AML-193 (cell line): ENCODE measurements around the gene ATP9B.

Source experiments
- DNase-seq, 2 experiments: peaks; one replicate each; lab custom pipeline; 2025; lab: John Stamatoyannopoulos, UW

The ATP9B gene

DNA sequence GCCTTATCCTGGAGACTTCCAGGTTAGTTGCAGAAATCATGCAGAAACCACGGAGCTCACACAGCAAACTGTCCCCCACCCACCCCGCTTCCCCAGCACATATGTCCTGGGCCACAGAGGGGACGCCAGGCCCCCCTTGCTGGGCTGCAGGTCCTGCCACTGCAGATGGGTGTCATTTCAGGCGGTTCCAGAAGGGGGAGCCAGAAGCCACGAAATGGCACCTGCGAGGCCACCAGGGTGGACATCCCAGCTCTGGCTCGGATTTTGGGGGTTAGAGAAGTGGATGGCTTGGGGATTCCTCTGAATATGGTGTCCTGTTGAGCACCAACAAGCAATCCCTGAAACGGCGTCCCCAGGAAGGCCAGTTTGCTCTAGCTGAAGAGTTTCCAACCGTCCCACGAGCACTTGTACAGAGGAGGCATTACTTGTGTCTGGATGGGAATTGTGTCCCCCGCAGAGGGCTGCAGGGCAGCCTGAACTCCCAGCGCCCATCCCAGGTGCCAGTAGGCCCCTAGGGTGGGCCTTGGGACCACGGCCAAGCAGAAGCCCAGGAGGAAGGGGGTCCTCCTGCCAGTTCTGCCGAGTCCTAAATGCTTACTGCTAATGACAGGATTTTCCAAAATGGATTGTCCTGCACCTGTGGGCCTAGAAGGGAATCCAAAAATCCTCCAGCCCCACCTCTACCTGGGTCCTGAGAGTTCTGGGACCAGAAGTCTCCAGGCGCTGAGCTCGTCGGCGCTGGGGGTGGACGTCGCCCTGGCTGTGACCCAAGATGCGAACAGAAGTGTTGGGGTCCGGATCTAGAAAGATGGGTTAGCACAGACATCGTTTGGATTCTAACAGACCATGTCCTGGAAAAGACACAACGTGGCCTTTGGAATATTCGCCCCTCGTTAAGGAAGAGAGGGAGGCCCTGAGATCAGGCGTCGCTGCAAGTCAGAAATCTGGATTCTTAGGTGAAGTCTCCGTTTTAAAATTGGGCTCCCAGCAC lies 311.9 kb downstream of the ATP9B start:
- DNase-seq, result peak; percentile 18 to 36

DNA sequence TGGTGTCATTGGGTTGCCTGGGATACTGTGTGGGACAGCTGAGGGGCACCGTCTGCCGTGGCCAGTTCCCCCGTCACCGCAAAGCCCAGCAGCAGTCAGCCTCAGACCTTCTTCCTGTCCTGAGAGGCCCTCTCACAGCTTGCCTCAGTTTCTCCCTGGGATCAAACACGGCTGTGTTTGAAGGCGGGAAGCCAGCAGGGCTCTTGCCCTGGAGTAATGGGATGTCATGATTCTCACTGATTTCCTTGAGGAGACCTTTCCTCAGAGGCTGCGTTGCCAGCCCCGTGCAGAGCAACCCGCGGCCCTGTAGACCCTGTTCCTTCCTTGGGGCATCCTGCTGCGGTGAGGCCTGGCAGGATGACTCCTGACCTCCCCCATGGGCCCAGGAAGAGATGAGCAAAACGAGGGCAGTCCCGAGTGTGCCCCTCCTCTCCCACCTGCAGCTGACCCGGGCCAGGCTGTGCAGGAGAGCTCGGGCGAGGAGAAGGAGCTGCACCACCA lies 312.7 kb downstream of the ATP9B start:
- DNase-seq, result no peak

DNA sequence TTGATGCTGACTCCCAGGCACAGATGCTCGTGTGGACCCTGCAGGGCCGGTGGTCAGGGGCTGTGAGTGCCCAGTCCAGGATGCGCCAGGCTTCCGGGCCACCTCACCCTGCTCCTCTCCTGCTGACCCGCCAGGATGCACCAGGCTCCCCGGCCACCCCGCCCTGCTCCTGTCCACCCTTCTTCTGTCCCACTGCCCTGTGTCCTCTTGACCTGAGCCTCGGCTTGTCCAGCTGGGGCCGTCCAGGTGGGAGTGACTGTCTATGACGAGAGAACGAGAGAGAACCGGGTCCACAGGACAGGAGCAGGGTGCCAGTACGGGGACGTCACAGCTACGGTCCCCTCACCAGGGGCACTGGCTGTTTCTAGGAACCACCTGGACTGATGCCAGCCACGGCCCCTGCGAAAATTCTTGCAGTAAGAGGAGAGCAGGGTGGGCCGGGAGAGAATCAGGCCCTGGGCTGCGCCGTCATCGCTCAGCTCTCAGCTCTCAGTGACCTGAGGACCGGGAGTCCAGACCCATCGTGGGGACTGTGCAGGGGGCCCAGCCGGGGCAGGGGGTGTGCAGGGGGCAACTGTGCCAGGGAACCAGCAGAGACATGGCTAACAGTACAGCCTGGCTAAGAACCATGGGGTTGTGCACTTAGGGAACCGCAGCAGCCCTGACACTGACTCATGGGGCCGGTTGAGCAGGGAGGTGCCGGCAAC lies 313.6 kb downstream of the ATP9B start:
- DNase-seq, result no peak

DNA sequence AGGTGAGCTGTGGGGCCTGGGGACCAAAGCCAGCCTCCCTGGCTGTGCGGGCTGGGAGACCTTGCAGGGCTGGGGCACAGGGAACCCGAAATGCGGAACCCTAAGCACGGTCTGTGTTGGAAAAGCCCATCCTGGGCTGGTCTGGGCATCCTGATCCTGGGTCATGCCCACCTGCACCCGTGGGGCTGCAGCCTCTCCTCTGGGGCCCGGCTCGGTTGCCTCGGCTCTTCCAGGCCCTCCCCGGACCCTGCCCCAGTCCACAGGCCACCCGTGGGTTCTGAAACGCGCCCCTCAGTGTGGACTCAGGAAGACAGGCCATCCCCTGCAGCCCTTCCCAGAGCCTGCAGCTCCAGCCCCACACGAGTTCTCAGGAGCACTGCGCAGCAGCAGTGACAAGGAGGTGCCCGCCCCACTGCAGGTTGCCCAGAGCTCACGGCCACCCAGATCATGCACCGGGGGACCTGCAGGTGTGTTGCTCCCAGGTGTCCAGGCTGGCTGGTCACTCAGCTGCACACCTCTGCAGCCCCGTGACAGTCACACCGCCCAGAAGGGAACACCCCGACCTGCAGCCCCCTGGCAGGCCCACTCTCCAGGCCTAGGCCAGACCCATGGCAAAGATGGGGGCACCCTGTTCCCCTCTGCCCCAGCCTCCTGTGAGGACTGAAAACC lies 314.3 kb downstream of the ATP9B start:
- DNase-seq, result no peak

DNA sequence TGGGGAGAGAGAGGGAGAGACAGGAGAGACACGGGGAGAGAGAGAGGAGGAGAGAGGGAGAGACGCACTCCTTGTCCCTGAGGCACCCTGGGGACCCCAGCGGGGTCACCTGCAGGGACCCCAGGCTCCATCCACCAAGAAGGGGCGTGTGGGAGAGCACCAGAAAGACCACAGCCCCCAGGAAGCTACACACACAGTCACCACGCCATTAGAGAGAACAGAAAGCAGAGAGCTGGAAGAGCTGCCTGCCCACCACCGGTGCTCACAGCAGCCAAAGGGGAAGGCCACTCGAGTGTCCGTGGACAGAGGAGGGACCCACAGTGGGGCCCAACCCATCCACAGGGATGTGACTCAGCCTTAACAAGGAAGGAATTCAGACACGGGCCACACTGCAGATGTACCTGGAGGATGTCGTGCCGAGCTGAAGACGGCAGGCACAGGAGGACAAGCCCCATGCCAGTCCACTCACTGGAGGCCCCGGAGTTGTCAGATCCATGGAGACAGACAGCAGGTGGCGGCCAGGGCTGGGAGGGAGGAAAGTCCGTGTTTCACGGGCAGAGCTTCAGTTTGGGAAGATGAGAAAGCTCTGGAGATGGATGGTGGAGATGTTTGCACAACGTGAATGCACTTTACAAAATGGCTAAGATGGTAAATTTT lies 315.1 kb downstream of the ATP9B start:
- DNase-seq, result no peak

DNA sequence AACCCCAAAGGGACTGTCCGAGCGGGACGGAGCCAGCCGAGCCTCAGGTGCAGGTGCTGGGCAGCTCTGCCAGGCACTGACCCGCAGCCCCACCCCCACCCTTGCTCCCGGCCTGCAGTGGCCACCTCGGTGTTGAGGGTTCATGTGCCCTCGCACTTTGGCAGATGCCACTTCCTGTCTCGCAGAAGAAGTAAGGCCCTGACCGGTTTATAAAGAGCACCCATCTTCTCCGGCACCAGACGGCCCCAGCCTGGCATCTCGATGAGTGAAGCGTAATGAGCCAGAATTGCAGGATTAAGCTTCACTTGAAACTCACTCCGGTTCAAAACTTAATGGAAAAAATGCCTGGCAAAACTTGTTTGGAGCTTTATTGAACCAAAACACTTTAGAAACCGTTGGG lies 315.6 kb downstream of the ATP9B start:
- DNase-seq, result no peak

DNA sequence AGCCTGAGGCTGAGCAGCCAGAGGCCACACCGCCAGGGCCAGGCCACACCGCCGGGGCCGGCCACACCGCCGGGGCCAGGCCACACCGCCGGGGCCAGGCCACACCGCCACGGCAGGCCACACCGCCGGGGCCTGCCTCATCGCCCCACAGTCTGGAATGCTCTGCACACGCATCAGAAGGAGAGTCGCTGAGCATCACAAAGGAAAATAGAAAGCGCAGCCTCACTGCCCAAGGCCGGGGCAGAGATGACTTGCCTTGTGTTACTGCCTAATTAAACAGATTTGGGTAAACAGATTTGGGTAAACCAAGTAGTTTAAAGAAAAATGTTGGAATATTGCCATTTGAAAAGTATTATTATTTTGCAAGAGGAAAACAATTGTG lies 316.1 kb downstream of the ATP9B start:
- DNase-seq, result no peak

DNA sequence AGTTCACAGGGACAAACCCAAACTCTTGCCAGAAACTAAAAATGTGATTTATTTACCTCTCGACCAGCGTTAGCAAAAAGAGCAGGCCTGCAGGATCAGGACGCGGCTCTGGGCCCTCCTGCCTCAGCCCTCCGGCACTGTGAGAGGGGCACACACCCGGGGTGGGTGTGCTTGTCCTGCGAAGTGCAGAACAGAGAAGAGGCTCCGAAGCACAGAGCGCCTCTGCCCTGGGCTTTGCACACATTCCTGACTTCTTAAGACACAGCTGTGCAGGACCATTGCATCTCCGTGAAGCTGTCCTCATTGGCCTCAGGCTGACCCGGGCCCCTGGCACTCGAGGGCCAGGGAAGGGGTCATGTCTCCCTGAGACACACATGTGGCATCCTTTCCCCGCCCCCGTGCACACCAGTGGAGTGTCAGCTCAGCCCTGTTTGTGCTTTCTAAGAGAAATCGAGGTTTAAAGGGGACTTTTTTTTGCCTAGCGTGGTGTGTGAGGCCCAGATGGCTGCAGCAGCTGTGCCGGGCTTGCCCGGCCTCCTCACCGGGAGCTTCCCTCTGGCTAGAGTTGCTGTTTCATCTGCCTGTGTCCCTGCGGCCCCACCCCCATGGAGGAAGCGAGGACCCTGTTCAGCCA lies 316.6 kb downstream of the ATP9B start:
- no peak for DNase-seq

DNA sequence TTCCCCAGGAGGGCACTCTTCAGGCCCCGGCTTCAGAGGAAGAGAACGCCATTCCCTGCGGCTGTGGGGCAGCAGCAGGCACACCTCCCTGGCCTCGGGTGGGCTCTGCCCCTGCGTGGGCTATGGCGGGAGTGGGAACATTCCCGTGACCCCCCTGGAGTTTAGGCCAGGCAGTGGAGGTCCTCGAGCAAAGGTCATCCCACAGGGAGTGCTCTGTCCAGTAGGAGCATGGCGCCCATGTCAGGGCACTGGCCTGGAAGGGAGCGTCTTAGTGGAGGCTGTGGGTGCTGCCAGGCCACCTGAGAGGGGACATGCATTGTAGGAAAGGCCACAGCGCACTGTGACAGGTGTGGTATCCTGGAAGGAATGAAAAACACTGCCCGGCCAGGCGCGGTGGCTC lies 317.4 kb downstream of the ATP9B start:
- DNase-seq, result no peak

DNA sequence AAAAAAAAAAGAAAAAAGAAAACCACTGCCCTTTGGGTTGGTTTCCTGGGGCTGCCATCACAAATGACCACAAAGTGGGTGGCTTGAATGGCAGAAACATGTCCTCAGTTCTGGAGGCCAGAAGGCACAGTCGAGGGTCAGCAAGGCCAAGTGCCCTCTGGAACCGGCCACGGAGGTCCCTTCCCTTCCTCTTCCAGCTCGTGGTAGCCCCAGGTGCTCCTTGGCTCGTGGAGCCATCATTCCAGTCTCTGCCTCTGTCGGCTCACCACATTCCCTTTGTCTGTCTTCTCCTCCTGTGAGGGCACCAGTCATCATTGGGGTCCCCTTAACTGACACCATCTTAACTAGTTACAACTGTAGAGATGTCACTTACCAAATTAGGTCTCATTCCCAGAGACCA lies 318.0 kb downstream of the ATP9B start:
- DNase-seq, result no peak

DNA sequence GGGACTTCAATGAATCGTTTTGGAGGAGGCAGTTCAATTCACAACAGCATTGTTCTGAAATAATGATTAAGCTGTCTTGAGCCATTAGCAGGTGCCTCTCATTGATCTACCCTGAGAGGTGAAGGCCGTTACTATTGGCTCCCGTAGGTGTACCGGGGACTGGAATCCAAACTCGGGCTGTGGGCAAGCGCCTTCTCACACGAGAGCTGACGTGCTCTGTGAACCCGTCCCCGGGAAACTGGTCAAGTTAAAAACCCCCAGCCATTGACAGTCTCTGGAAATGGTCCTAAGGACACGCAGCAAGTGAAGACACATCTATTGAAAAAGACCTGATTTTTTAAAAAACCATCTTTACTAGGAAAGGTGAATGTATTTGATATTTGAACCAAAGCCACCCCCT lies 318.4 kb downstream of the ATP9B start:
- DNase-seq, result no peak

DNA sequence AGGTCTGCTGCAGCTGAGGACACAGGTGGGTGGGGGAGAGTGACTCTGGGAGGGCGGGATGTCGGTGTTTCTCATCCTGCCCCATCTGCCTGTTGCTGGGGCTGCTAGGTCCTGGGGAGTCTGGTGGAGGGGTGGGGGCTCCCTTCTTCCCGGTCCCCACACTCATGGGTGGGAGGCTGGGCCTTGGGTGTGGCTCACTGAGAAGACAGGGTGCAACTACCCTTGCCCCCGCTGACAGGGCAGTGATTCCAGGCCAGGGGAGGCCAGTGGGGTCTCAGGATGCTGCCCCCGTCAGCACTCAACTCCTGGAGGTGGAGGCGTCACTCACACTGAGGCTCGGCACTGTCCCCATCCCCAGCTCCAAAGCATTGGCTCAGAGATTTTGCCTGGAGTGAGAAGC lies 318.8 kb downstream of the ATP9B start:
- DNase-seq, result no peak

DNA sequence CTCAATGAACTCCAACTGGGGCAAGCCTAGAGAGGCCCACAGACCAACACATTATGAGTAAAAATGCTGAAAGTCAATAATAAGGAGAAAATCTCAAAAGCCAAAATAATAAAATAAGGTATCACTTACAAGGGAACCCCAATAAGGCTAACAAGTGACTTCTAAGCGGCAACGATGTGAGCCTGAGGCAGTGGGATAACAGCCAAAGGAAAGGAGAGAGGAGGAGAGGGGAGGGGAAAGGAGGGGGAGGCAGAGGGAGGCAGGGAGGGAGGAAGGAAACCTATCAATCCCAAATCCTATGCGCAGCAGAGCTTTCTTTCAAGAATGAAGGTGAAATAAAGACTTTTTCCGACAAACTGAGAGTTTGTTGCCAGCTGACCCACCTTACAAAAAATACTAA lies 320.5 kb downstream of the ATP9B start:
- no peak for DNase-seq

DNA sequence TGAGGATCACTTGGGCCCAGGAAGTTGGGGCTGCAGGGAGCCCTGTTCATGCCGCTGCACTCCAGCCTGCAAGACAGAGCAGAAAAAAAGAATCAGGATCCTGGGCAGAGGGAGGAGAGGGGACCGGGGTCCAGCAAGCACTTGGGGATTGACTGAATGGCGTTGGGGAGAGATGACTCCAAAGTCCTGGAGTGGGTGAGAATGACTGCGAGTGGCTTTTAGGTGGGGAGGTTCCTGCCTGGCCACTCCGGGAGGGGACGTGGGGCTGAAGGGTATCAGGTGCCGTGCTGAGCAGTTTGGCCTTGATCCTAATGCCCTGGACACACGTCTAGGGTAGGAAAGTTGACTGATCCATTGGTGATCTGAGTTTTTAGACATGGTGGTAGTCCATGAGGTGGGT lies 323.0 kb downstream of the ATP9B start:
- no peak for DNase-seq

DNA sequence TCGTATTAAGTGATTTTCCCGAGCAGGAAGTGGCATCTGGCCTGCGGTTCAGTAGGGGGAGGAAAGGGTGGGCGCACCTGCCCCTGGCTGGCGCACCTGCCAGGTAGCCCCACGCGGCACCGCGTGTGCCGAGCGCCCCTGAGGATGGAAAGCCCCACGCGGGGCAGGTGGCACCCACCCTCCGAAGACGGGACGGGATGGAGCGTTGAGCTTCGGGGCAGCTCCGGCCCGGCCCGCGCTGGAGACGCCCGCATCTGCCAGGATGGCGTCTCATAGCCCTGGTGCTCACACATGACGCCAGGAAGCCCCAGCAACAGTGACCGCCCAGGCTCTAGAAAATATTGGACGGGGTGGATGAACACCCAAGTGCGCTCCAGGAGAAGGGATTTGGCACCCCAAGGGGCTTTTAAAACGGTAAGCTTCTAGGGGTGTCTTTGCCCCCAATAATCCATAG lies 324.0 kb downstream of the ATP9B start:
- no peak for DNase-seq

DNA sequence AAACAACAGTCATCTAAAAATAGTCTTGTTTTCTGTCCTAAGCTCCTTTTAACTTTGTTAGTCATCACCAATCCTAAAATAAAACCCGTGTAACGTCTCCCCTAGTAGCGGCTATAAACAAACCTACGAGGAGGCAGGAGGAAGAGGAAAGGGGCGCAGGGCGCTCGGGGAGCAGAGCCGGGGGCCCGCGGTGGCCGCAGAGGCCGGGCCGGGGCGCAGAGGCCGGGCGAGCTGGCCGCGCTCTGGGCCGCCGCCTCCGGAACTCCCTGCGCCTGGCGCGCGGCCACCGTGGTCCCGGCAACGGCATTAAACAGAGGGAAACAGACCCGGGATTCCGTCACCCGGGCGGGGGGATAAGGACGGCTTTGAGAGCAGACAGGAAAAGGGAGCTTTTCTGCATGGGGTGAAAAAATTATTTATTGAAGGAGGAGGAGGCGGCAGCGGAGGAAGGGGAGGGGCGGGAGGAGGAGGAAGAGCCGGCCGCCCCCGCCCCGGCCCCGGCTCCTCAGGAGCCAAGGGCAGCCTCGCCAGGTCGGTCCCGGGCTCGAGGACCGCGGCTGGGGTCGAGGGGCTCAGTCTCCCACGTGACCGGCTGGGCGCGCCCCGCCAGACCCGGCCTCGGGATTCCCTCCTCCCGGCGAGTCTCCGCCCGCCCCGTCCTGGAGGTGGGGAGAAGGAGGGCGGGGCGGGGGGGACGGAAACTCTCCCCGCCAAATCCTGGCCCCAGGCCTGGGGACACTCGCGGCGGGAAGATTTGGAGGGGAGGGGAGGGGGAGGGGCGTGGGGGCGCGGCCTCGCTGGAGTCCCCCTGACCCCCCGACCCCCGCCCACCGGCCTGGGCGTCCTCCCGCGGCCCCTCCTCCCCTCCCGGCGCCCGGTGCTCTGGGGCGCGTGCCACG lies 324.7 kb downstream of the ATP9B start:
- DNase-seq, result peak in 1 of 2 experiments; percentile 17

DNA sequence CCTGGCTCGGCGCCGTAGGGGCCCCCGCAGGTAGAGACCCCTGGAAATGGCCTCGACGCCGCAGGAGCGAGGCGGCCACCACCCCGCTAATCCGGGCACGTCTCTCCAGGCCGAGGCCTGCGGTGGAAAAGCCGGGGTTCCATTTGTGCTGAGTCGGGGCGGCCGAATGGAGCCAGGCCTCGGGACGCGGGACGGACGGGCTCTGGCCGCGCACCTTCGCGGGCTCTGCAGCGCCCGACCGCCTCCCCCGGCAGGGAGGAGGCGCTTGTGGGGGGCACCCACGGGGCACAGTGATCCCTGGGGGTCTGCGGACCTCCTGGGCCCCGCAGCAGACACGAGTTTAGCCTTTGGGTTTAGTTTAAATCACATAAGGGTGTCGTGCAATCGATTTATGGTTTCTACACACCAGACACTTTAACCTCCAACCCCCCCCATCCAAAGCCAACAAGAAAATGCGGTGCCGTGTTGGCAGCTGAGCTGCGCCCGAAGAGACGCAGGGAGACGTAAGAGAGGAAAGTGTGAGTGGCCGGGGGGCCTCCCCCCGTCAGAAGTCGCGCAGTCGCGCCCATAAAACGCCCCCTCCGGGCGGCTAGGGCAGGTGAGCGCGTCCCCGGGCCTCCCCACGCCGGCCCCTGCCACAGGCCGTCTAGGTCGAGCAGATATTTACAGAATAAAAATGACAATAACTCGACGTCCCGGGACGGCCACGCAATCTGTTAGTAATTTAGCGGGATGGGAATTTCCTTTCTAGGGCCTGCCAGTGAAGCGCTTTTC lies 325.5 kb downstream of the ATP9B start:
- no peak for DNase-seq

DNA sequence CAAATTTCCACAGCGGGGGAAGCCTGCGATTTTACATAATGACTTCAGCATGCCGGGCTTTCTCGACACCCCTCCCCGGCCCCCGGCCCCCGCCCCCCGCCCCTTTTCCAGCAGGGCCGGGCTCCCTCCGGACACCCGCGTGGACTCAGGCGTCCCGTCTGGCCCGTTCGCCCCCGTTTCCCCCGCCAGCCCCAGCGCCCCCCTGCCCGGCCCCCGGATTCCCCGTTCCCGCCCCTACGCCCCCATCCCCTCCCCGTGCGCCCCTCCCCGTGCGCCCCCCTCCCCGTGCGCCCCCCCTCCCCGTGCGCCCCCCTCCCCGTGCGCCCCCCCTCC lies 326.1 kb downstream of the ATP9B start:
- no peak for DNase-seq

DNA sequence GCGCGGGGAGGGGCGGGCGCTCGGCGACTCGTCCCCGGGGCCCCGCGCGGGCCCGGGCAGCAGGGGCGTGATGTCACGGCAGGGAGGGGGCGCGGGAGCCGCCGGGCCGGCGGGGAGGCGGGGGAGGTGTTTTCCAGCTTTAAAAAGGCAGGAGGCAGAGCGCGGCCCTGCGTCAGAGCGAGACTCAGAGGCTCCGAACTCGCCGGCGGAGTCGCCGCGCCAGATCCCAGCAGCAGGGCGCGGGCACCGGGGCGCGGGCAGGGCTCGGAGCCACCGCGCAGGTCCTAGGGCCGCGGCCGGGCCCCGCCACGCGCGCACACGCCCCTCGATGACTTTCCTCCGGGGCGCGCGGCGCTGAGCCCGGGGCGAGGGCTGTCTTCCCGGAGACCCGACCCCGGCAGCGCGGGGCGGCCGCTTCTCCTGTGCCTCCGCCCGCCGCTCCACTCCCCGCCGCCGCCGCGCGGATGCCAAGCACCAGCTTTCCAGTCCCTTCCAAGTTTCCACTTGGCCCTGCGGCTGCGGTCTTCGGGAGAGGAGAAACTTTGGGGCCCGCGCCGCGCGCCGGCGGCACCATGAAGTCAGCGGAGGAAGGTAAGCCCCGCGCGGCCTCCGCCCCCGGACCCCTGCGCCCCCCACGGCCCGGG lies 326.7 kb downstream of the ATP9B start, which contains the start of gene NFATC1:
Gene NFATC1 (plus strand): TSS at position 170 of the 644 bp plus-strand sequence. CDS start 295 bp downstream, at position 465.
- no peak for DNase-seq
